GM12878 (cell line): ENCODE data around the gene STX1B. TPM values are rescaled to one million over a fixed set of nuclear protein-coding genes. Genes with fewer than 3 reads are reported as not detected.
A peak's percentile ranks its signal among the peaks of the same experiment; 100 is the strongest.

Source experiments
- ESRRA ChIP-seq: IDR thresholded peaks from 2 replicates; pipeline ENCODE4 v1.6.1; 2012; ENCODE audit warnings: mild to moderate bottlenecking, low read length, improper control_type of control experiment
- FOS ChIP-seq: IDR thresholded peaks from 3 replicates; pipeline ENCODE4 v1.6.1; 2011; ENCODE audit warnings: borderline replicate concordance; ENCODE audit not compliant: insufficient read length; ENCODE audit errors: extremely low read depth
- PAX8 ChIP-seq: fragments of 450-650 bp; IDR thresholded peaks from 2 replicates; pipeline ENCODE4 v1.6.1; 2017; ENCODE audit warnings: mild to moderate bottlenecking, moderate library complexity
- SP1 ChIP-seq: IDR thresholded peaks from one replicate; pipeline ENCODE4 v1.6.1; 2011; ENCODE audit warnings: low read depth, low read length
- ZSCAN29 ChIP-seq: fragments of 450-650 bp; IDR thresholded peaks from 2 replicates; pipeline ENCODE4 v1.6.1; 2017; ENCODE audit warnings: mild to moderate bottlenecking, moderate library complexity
- polyA plus RNA-seq, 11 experiments: library from polyadenylated mRNA; depleted of rRNA in 4 of 11; unstranded in 6 of 11; stranded (reverse) in 5 of 11; fragments of >200 nt; fragmentation: Nextera tagmentation in 4 of 11; fragmentation: Illumina TruSeq in 1 of 11; extraction: Ambion mirVana in 4 of 11; extraction: Trizol in 1 of 11; gene quantifications; 1 replicate in 1 of 11; 2 replicates in 10 of 11; pipeline versions ENCODE4 v1.2.1 to v1.2.3, GENCODE V29; 2011 to 2016; ENCODE audit warnings: inconsistent platforms in 2 of 11, missing spikeins in 2 of 11, low read depth in 1 of 11
- total RNA-seq, 4 experiments: library from RNA; depleted of rRNA in 3 of 4; stranded (reverse); fragments of >200 nt in 3 of 4; fragmentation: Illumina TruSeq in 1 of 4; extraction: Trizol in 1 of 4; gene quantifications; 2 replicates each; pipeline versions ENCODE4 v1.2.1 to v1.2.3, GENCODE V29; 2013 to 2021
- TF ChIP-seq, protein P1 (sequence below): fragments of 450-650 bp; formaldehyde crosslinking; IDR thresholded peaks from 2 replicates; pipeline ENCODE4 v1.5.0; 2022; ENCODE audit warnings: mild to moderate bottlenecking, missing genetic modification characterization
- TF ChIP-seq, protein P2 (sequence below): IDR thresholded peaks from 2 replicates; pipeline ENCODE4 v1.6.1; 2011; ENCODE audit warnings: low read depth, mild to moderate bottlenecking, low read length, moderate library complexity, borderline replicate concordance; ENCODE audit errors: extremely low read depth
- TF ChIP-seq, protein P3 (sequence below): fragments of 450-650 bp; IDR thresholded peaks from 2 replicates; pipeline ENCODE4 v1.6.1; 2018; ENCODE audit warnings: borderline replicate concordance, mild to moderate bottlenecking; ENCODE audit not compliant: partially characterized antibody

Gene STX1B
- total and polyA plus RNA-seq, 10 of the 15 experiments (the other 5 are each of a cell fraction or from before 2014, with no cell fraction given) = 0.22 to 2.5 (median 1.1) TPM

DNA sequence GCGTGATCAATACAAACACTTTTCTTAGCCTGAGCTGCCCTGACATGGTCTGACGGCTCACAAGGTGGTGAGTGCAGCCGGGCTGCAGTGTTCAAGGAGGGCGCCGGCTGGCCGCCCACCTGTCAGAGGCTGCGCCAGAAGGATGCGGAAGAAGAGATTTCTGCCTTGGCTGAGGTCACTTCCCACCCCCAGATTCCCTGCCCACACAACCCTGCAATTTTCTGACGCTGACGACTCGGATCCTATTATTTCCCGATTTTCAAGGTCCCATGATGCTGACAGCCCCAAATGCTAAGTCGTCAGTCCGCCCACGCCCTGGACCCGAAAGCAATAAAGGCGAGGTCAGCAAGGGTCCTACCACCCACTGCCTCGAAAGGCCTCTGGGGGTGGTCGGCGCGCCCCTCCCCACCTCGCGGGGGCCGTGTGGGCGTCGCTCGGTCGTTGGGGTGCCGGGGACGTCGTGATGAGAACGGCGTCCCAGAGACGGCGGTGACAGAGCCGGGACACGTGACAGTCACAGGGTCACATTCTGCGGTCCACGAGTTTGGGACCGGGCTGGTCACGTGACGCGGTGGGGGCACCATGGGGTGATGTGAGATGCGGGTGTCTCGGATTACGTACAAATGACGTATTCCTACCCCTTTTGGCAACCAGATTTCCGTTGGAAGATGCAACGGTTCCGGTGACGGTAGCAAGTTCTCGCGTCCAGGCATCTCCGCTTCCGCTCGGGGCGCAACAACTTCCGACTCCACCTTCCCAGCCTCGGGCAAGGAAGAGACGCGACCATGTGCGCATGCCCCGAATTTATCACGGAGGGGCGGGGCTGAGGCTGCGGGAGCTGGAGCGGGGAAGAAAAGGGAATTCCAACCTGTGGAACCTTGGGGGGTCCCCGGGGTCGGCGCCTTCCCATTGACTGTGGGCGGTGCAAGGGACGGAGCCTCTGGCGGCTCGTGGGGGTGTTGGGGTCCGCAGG lies 22.6 kb upstream of the STX1B start, which contains the start of gene STX4 (continued):
- TF ChIP-seq, protein P1, sequence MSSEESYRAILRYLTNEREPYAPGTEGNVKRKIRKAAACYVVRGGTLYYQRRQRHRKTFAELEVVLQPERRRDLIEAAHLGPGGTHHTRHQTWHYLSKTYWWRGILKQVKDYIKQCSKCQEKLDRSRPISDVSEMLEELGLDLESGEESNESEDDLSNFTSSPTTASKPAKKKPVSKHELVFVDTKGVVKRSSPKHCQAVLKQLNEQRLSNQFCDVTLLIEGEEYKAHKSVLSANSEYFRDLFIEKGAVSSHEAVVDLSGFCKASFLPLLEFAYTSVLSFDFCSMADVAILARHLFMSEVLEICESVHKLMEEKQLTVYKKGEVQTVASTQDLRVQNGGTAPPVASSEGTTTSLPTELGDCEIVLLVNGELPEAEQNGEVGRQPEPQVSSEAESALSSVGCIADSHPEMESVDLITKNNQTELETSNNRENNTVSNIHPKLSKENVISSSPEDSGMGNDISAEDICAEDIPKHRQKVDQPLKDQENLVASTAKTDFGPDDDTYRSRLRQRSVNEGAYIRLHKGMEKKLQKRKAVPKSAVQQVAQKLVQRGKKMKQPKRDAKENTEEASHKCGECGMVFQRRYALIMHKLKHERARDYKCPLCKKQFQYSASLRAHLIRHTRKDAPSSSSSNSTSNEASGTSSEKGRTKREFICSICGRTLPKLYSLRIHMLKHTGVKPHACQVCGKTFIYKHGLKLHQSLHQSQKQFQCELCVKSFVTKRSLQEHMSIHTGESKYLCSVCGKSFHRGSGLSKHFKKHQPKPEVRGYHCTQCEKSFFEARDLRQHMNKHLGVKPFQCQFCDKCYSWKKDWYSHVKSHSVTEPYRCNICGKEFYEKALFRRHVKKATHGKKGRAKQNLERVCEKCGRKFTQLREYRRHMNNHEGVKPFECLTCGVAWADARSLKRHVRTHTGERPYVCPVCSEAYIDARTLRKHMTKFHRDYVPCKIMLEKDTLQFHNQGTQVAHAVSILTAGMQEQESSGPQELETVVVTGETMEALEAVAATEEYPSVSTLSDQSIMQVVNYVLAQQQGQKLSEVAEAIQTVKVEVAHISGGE (CRISPR knock-in tag) = peak; percentile 67
- TF ChIP-seq, protein P2, sequence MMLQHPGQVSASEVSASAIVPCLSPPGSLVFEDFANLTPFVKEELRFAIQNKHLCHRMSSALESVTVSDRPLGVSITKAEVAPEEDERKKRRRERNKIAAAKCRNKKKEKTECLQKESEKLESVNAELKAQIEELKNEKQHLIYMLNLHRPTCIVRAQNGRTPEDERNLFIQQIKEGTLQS = peak; percentile 93; the same call in 1 of the 2 replicates
- TF ChIP-seq ESRRA (peak; percentile 69; the same call in 1 of the 2 replicates), ZSCAN29 (no peak), SP1 (peak; percentile 52), PAX8 (no peak), FOS (peak; percentile 26)
- TF ChIP-seq, protein P3, sequence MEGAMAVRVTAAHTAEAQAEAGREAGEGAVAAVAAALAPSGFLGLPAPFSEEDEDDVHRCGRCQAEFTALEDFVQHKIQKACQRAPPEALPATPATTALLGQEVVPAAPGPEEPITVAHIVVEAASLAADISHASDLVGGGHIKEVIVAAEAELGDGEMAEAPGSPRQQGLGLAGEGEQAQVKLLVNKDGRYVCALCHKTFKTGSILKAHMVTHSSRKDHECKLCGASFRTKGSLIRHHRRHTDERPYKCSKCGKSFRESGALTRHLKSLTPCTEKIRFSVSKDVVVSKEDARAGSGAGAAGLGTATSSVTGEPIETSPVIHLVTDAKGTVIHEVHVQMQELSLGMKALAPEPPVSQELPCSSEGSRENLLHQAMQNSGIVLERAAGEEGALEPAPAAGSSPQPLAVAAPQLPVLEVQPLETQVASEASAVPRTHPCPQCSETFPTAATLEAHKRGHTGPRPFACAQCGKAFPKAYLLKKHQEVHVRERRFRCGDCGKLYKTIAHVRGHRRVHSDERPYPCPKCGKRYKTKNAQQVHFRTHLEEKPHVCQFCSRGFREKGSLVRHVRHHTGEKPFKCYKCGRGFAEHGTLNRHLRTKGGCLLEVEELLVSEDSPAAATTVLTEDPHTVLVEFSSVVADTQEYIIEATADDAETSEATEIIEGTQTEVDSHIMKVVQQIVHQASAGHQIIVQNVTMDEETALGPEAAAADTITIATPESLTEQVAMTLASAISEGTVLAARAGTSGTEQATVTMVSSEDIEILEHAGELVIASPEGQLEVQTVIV = peak; percentile 85
